HCT116 (cell line): ENCODE measurements around the gene ACSM4. TPM values are rescaled to one million over a fixed set of nuclear protein-coding genes. Genes with fewer than 3 reads are reported as not detected.

Source experiments
- ATAC-seq: fragments of 200-7000 bp; cut with Tn5 transposase; 2 replicates; pipeline ENCODE4 v1.9.1; 2020; ENCODE audit warnings: mild to moderate bottlenecking, moderate library complexity
- BruUV-seq: library from RNA; stranded (reverse); fragments of 400-500 nt; replicated peaks from 2 replicates; lab custom pipeline; 2021; lab: Mats Ljungman, UMichigan
- CTCF ChIA-PET: fragments of 300-600 bp; sonication (Branson Sonifier 250); formaldehyde crosslinking; loops from one replicate; lab custom pipeline; 2021; ENCODE audit warnings: antibody characterized with exemption; lab: Charles Lee
- POLR2A ChIA-PET: fragments of 300-600, 350-600 bp; sonication (Branson Sonifier 250); formaldehyde crosslinking; loops from one replicate; lab custom pipeline; 2021; ENCODE audit warnings: antibody characterized with exemption; lab: Charles Lee
- RAD21 ChIA-PET, 2 experiments: fragments of 300-600 bp; sonication (Branson Sonifier 250); formaldehyde crosslinking; loops; one replicate each; lab custom pipeline; 2023; ENCODE audit warnings: low total read pairs in 2 of 2; ENCODE audit not compliant: uncharacterized antibody in 2 of 2, unreplicated experiment in 2 of 2, low non-redundant PET in 1 of 2; lab: Charles Lee
- DNase-seq: peaks from one replicate; pipeline ENCODE4 v3.0.0-alpha.2; 2010; ENCODE audit warnings: low read depth, low spot score
- H2AFZ ChIP-seq: fragments of 200-600 bp; shearing (Covaris generic), sonication (generic); 2 replicates; pipeline ENCODE4 v1.6.1; 2017; ENCODE audit warnings: low read depth, mixed run types, mixed read lengths, antibody characterized with exemption, low read length; ENCODE audit not compliant: poor library complexity, severe bottlenecking
- H3K27ac ChIP-seq: 2 replicates; pipeline ENCODE4 v1.5.1; 2012; ENCODE audit warnings: low read depth, low read length
- H3K27me3 ChIP-seq: fragments of 200-600 bp; sonication (generic); 2 replicates; pipeline ENCODE4 v1.6.1; 2016; ENCODE audit warnings: mixed run types, low read length, mixed read lengths; ENCODE audit not compliant: insufficient read depth
- H3K36me3 ChIP-seq, 2 experiments: fragments of 200-500 bp in 1 of 2; fragments of 200-600 bp in 1 of 2; sonication (Bioruptor generic) in 1 of 2; sonication (generic) in 1 of 2; 2 replicates each; pipeline versions ENCODE4 v1.5.1 to v1.6.1; 2014 to 2016; ENCODE audit warnings: low read length in 2 of 2, inconsistent platforms in 1 of 2, mixed read lengths in 1 of 2, mixed run types in 1 of 2; ENCODE audit not compliant: insufficient read depth in 2 of 2, control insufficient read depth in 1 of 2
- H3K4me1 ChIP-seq, 2 experiments: fragments of 200-600 bp in 1 of 2; sonication (generic) in 1 of 2; 2 replicates each; pipeline versions ENCODE4 v1.5.1 to v1.6.1; 2012 to 2017; ENCODE audit warnings: low read length in 2 of 2, inconsistent platforms in 1 of 2, mild to moderate bottlenecking in 1 of 2, mixed read lengths in 1 of 2, mixed run types in 1 of 2, moderate library complexity in 1 of 2; ENCODE audit not compliant: insufficient read depth in 2 of 2, control insufficient read depth in 1 of 2
- H3K4me2 ChIP-seq: fragments of 200-600 bp; sonication (generic); 2 replicates; pipeline ENCODE4 v1.6.1; 2017; ENCODE audit warnings: mixed run types, low read length, mixed read lengths
- H3K4me3 ChIP-seq, 2 experiments: fragments of 200-600 bp in 1 of 2; sonication (generic) in 1 of 2; replicated peaks in 1 of 2; 2 replicates each; pipeline ENCODE4 v1.5.1; 2011 to 2016; ENCODE audit warnings: low read length in 2 of 2, control low read depth in 1 of 2, low read depth in 1 of 2, mild to moderate bottlenecking in 1 of 2, mixed read lengths in 1 of 2, mixed run types in 1 of 2
- H3K79me2 ChIP-seq: fragments of 200-600 bp; sonication (generic); 2 replicates; pipeline ENCODE4 v1.6.1; 2017; ENCODE audit warnings: mild to moderate bottlenecking, mixed run types, low read length, moderate library complexity, mixed read lengths; ENCODE audit not compliant: insufficient read depth
- H3K9ac ChIP-seq: fragments of 200-600 bp; sonication (generic); 2 replicates; pipeline ENCODE4 v1.6.1; 2016; ENCODE audit warnings: low read length, mixed read lengths
- H3K9me2 ChIP-seq: fragments of 200-600 bp; sonication (generic), shearing (Covaris generic); 2 replicates; pipeline ENCODE4 v1.6.1; 2017; ENCODE audit warnings: mixed run types, mild to moderate bottlenecking, moderate library complexity; ENCODE audit not compliant: insufficient read depth
- H3K9me3 ChIP-seq, 2 experiments: fragments of 200-500 bp in 1 of 2; fragments of 200-600 bp in 1 of 2; sonication (Bioruptor generic) in 1 of 2; sonication (generic) in 1 of 2; 2 replicates each; pipeline ENCODE4 v1.6.1; 2014 to 2017; ENCODE audit warnings: low read length in 2 of 2, mixed read lengths in 2 of 2, inconsistent platforms in 1 of 2, low read depth in 1 of 2, mild to moderate bottlenecking in 1 of 2, mixed run types in 1 of 2, moderate library complexity in 1 of 2; ENCODE audit not compliant: control insufficient read depth in 1 of 2, insufficient read depth in 1 of 2
- H4K20me1 ChIP-seq: fragments of 200-600 bp; sonication (generic), shearing (Covaris generic); 2 replicates; pipeline ENCODE4 v1.6.1; 2017; ENCODE audit warnings: mixed run types, mild to moderate bottlenecking, moderate library complexity; ENCODE audit not compliant: insufficient read depth
- CBX3 ChIP-seq: IDR thresholded peaks from 2 replicates; pipeline ENCODE4 v1.6.1; 2012; ENCODE audit warnings: low read depth
- EGR1 ChIP-seq: IDR thresholded peaks from 2 replicates; pipeline ENCODE4 v1.6.1; 2012; ENCODE audit warnings: low read depth
- ELF1 ChIP-seq: IDR thresholded peaks from 2 replicates; pipeline ENCODE4 v1.6.1; 2012; ENCODE audit warnings: low read depth, borderline replicate concordance
- EZH2 ChIP-seq: fragments of 200-600 bp; sonication (generic); IDR thresholded peaks from 2 replicates; pipeline ENCODE4 v1.6.1; 2017; ENCODE audit warnings: antibody characterized with exemption, mixed run types
- POLR2A ChIP-seq: IDR thresholded peaks from 2 replicates; pipeline ENCODE4 v1.7.0; 2011; ENCODE audit warnings: borderline replicate concordance; ENCODE audit not compliant: insufficient read depth, insufficient read length; ENCODE audit errors: extremely low read depth
- RAD21 ChIP-seq: IDR thresholded peaks from 2 replicates; pipeline ENCODE4 v1.6.1; 2012; ENCODE audit warnings: low read depth, mild to moderate bottlenecking
- SP1 ChIP-seq: IDR thresholded peaks from 2 replicates; pipeline ENCODE4 v1.6.1; 2012; ENCODE audit warnings: low read depth
- YY1 ChIP-seq: IDR thresholded peaks from 2 replicates; pipeline ENCODE4 v1.6.1; 2011; ENCODE audit warnings: low read length, low read depth, moderate library complexity, mild to moderate bottlenecking; ENCODE audit not compliant: insufficient replicate concordance; ENCODE audit errors: extremely low read depth
- intact Hi-C: fragments of 100-400 bp; cut with micrococcal nuclease; formaldehyde crosslinking; loops from 2 replicates; pipeline ENCODE4 v1.10.0; 2022
- total RNA-seq: library from RNA; stranded (reverse); gene quantifications from one replicate; pipeline ENCODE4 v1.2.1, GENCODE V29; 2021; ENCODE audit not compliant: unreplicated experiment
- TF ChIP-seq, protein P1 (sequence below): IDR thresholded peaks from 2 replicates; pipeline ENCODE4 v1.6.1; 2012; ENCODE audit warnings: low read depth

The ACSM4 gene
- total RNA-seq, 1 experiment from 2014 or later: not detected

DNA sequence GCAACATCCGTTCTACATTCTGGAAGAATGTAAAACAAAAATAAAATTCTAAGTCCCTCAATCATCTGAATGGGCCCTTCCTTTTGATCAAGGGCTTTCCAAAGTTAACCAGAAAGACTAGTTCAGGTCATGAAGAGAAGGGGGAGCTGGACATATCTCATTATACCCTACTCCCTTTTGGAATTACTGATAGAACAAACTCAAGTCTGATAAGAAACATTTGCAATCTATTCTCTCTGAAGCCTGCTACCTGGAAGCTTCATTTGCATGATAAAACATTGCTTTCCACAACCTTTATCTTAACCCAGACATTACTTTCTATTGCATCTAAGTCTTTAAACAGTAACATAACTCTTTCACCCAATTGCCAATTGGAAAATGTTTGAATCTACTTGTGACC lies 8.3 kb upstream of the ACSM4 start:
- no peaks in the 10 kb centered on the region for H3K9me2 ChIP-seq
- H3K4me3 ChIP-seq: no peak overlapping the region
- no peaks in the 10 kb centered on the region for H3K79me2 ChIP-seq
- no peaks in the 10 kb centered on the region for H3K36me3 ChIP-seq
- H2AFZ ChIP-seq: no peak overlapping the region
- CTCF ChIA-PET: no interaction called here
- BruUV-seq: no TSS peak
- no peak overlapping the region for H3K27ac ChIP-seq
- TF ChIP-seq POLR2A: no peak
- TF ChIP-seq YY1: no peak
- no peak for DNase-seq
- no peak overlapping the region for H3K4me2 ChIP-seq
- H4K20me1 ChIP-seq: no peaks in the 10 kb centered on the region
- RAD21 ChIA-PET: no interaction called here
- intact Hi-C loops: no loop called here
- H3K4me1 ChIP-seq: no peaks in the 10 kb centered on the region
- POLR2A ChIA-PET: no interaction called here
- H3K27me3 ChIP-seq: no peaks in the 10 kb centered on the region
- H3K9me3 ChIP-seq: no peaks in the 10 kb centered on the region
- no peak for ATAC-seq
- no peak overlapping the region for H3K9ac ChIP-seq

DNA sequence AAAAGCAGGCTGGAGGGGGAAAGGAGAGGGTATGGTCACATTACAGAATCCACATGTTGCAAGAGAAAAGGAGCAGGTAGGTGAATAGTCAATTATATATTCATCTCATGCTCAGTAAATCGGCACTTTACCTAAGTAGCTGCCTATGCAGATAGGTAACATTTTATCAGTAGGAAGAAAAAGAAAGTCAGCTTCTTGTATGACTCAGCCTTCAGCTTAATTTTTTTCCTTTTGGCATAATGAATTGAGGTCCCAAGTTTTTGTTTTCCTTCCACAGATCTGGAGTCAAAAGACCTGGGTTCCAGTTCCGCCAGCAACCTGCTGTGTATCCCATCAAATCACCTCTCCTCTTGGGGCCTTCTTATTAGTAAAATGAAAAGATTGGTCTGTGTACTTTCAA lies 6.0 kb upstream of the ACSM4 start:
- BruUV-seq: no TSS peak
- no peaks in the 10 kb centered on the region for H3K36me3 ChIP-seq
- DNase-seq (no peak), ATAC-seq (no peak)
- H3K4me2 ChIP-seq: no peak overlapping the region
- no peak overlapping the region for H3K4me3 ChIP-seq
- no peaks in the 10 kb centered on the region for H3K4me1 ChIP-seq
- no peaks in the 10 kb centered on the region for H3K79me2 ChIP-seq
- TF ChIP-seq, protein P1, sequence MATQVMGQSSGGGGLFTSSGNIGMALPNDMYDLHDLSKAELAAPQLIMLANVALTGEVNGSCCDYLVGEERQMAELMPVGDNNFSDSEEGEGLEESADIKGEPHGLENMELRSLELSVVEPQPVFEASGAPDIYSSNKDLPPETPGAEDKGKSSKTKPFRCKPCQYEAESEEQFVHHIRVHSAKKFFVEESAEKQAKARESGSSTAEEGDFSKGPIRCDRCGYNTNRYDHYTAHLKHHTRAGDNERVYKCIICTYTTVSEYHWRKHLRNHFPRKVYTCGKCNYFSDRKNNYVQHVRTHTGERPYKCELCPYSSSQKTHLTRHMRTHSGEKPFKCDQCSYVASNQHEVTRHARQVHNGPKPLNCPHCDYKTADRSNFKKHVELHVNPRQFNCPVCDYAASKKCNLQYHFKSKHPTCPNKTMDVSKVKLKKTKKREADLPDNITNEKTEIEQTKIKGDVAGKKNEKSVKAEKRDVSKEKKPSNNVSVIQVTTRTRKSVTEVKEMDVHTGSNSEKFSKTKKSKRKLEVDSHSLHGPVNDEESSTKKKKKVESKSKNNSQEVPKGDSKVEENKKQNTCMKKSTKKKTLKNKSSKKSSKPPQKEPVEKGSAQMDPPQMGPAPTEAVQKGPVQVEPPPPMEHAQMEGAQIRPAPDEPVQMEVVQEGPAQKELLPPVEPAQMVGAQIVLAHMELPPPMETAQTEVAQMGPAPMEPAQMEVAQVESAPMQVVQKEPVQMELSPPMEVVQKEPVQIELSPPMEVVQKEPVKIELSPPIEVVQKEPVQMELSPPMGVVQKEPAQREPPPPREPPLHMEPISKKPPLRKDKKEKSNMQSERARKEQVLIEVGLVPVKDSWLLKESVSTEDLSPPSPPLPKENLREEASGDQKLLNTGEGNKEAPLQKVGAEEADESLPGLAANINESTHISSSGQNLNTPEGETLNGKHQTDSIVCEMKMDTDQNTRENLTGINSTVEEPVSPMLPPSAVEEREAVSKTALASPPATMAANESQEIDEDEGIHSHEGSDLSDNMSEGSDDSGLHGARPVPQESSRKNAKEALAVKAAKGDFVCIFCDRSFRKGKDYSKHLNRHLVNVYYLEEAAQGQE: no peak
- TF ChIP-seq EGR1 (no peak), SP1 (no peak), CBX3 (no peak), RAD21 (no peak), ELF1 (no peak), POLR2A (no peak), EZH2 (no peak)
- CTCF ChIA-PET: interaction anchor here (1.0 kb wide), 1 partner anchor 22 kb away, joined by 4 read pairs; no protein-coding TSS in a partner anchor
- POLR2A ChIA-PET: no interaction called here
- intact Hi-C loops: no loop called here
- no peak overlapping the region for H3K27ac ChIP-seq
- no peaks in the 10 kb centered on the region for H3K9me2 ChIP-seq
- RAD21 ChIA-PET: no interaction called here
- H4K20me1 ChIP-seq: no peaks in the 10 kb centered on the region
- no peak overlapping the region for H2AFZ ChIP-seq
- H3K9me3 ChIP-seq: no peaks in the 10 kb centered on the region
- no peaks in the 10 kb centered on the region for H3K27me3 ChIP-seq
- no peak overlapping the region for H3K9ac ChIP-seq
